GM10266 (cell line): ENCODE data around the gene KIF16B.
A peak's percentile ranks its signal among the peaks of the same experiment; 100 is the strongest.
"Not testable (repeated sequence)": the region's sequence is repeated elsewhere in the genome, so short reads cannot be mapped to it uniquely, and the experiment has no call there.

ENCODE experiments used
- DNase-seq: peaks from one replicate; pipeline ENCODE4 v3.0.0; 2012; ENCODE audit errors: extremely low spot score
- CTCF ChIP-seq: IDR thresholded peaks from 2 replicates; pipeline ENCODE4 v1.5.1; 2012; ENCODE audit warnings: mild to moderate bottlenecking, low read depth; ENCODE audit not compliant: control insufficient read depth, insufficient read depth; ENCODE audit errors: missing control alignments

KIF16B gene

GRCh38 chr20:16527438-16527837 lies 45.8 kb downstream of the KIF16B start:
- no peak for DNase-seq
- no peak for TF ChIP-seq CTCF

- TF ChIP-seq CTCF: no peak
- no peak for DNase-seq
Observed at GRCh38 chr20:16526433-16527380, 46.5 kb downstream of the KIF16B start.

DNA sequence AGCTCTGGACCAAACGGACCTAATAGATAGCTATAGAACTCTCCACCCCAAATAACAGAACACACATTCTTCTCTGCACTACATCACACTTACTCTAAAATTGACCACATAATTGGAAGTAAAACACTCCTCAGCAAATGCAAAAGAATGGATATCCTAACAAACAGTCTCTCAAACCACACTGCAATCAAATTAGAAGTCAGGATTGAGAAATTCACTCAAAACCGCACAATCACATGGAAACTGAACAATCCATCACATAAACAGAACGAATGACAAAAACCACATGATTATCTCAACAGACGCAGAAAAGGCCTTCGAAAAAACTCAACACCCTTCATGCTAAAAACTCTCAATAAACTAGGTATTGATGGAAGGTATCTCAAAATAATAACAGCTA lies 50.6 kb downstream of the KIF16B start:
- DNase-seq: not testable (repeated sequence)

DNA sequence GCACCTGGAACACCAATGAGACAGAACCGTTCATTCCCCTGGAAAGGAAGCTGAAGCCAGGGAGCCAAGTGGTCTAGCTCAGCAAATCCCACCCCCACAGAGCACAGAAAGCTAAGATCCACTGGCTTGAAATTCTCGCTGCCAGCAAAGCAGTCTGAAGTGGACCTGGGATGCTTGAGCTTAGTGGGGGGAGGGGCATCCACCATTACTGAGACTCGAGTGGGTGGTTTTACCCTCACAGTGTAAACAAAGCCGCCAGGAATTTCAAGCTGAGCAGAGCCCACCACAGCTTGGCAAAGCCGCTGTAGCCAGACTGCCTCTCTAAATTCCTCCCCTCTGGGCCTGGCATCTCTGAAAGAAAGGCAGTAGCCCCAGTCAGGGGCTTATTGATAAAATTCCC lies 53.1 kb downstream of the KIF16B start:
- DNase-seq: no peak
- no peak for TF ChIP-seq CTCF

- not testable (repeated sequence) for DNase-seq
Observed at GRCh38 chr20:16519673-16520072, 53.6 kb downstream of the KIF16B start.

GRCh38 chr20:16518784-16519084 lies 54.5 kb downstream of the KIF16B start:
- TF ChIP-seq CTCF: no peak
- no peak for DNase-seq

GRCh38 chr20:16517946-16518783 lies 55.1 kb downstream of the KIF16B start:
- peak; percentile 30 for DNase-seq

More at GRCh38 chr20:16517946-16518783, 55.1 kb downstream of the KIF16B start:
- TF ChIP-seq CTCF: peak; percentile 57
